ENCODE data around the gene NPC2. TPM values are rescaled to one million over a fixed set of nuclear protein-coding genes. Genes with fewer than 3 reads are reported as not detected.

Gene NPC2
- total and polyA plus RNA-seq, 2 experiments from 2014 or later = 103 to 156 TPM

GRCh38 chr14:74437496-74438053 is 55.5 kb downstream of the NPC2 start:
- in situ Hi-C loops (cut with MboI) = no loop called here
- TF ChIP-seq EZH2phosphoT487 (IDR thresholded peaks at IDR 0.05; ENCODE audit: insufficient read depth, low read depth) (no peak), EZH2 (IDR thresholded peaks at IDR 0.05; ENCODE audit: insufficient read depth, poor library complexity, severe bottlenecking) (no peak)
- no peaks in the 10 kb centered on the region for H4K20me1 ChIP-seq (ENCODE audit: insufficient read depth)
- no peak overlapping the region for H3K9ac ChIP-seq
- H3K9me3 ChIP-seq (ENCODE audit: low read depth) = no peaks in the 10 kb centered on the region
- H3K4me3 ChIP-seq = no peak overlapping the region
- DNase-seq = peak; percentile 30
- no peak overlapping the region for H2AFZ ChIP-seq
- H3K4me2 ChIP-seq (ENCODE audit: unreplicated experiment) = no peak overlapping the region
- no peaks in the 10 kb centered on the region for H3K4me1 ChIP-seq (ENCODE audit: insufficient read depth)
- no peaks in the 10 kb centered on the region for H3K79me2 ChIP-seq (ENCODE audit: insufficient read depth)
- no peaks in the 10 kb centered on the region for H3K36me3 ChIP-seq (ENCODE audit: low read depth)
- H3K27ac ChIP-seq = no peak overlapping the region
- peaks cover 48% of the 10 kb centered on the region for H3K27me3 ChIP-seq (replicated peaks; ENCODE audit: insufficient read depth)
- 31% methylated on average over 3 of the region's 3 CpGs for WGBS, 2 experiments (ENCODE audit: low coverage in 1 of 2, low lambda C conversion rate in 2 of 2, missing lambda C conversion rate in 2 of 2)
- no peaks in the 10 kb centered on the region for H3K9me2 ChIP-seq (ENCODE audit: insufficient read depth)
- H3F3A ChIP-seq (ENCODE audit: insufficient read depth) = no peaks in the 10 kb centered on the region

- Histone ChIP-seq H2AFZ (no peak overlapping the region), H3K9ac (no peak overlapping the region), H3K27ac (no peak overlapping the region), H3K9me2 (ENCODE audit: insufficient read depth) (no peaks in the 10 kb centered on the region), H3K4me3 (no peak overlapping the region), H3K27me3 (replicated peaks; ENCODE audit: insufficient read depth) (peaks cover 40% of the 10 kb centered on the region), H3K79me2 (ENCODE audit: insufficient read depth) (no peaks in the 10 kb centered on the region), H3K36me3 (ENCODE audit: low read depth) (no peaks in the 10 kb centered on the region), H3K9me3 (ENCODE audit: low read depth) (no peaks in the 10 kb centered on the region), H3K4me1 (ENCODE audit: insufficient read depth) (no peaks in the 10 kb centered on the region), H3K4me2 (ENCODE audit: unreplicated experiment) (no peak overlapping the region), H3F3A (ENCODE audit: insufficient read depth) (no peaks in the 10 kb centered on the region), H4K20me1 (ENCODE audit: insufficient read depth) (no peaks in the 10 kb centered on the region)
- WGBS, 2 experiments (ENCODE audit: low coverage in 1 of 2, low lambda C conversion rate in 2 of 2, missing lambda C conversion rate in 2 of 2) = 9 to 11% methylated on average over 2 of the region's 2 CpGs
- in situ Hi-C loops (cut with MboI) = no loop called here
- no peak for TF ChIP-seq EZH2 (IDR thresholded peaks at IDR 0.05; ENCODE audit: insufficient read depth, poor library complexity, severe bottlenecking)
- no peak for TF ChIP-seq EZH2phosphoT487 (IDR thresholded peaks at IDR 0.05; ENCODE audit: insufficient read depth, low read depth)
- no peak for DNase-seq
Measured at GRCh38 chr14:74434294-74434693, 58.8 kb downstream of the NPC2 start.

GRCh38 chr14:74429991-74430390 is 63.1 kb downstream of the NPC2 start:
- WGBS, 2 experiments (ENCODE audit: low coverage in 1 of 2, low lambda C conversion rate in 2 of 2, missing lambda C conversion rate in 2 of 2) = 65 to 67% methylated on average over 7 of the region's 7 CpGs
- H3F3A ChIP-seq (ENCODE audit: insufficient read depth) = no peaks in the 10 kb centered on the region
- in situ Hi-C loops (cut with MboI) = no loop called here
- no peak overlapping the region for H2AFZ ChIP-seq
- TF ChIP-seq EZH2 (IDR thresholded peaks at IDR 0.05; ENCODE audit: insufficient read depth, poor library complexity, severe bottlenecking) = no peak
- TF ChIP-seq EZH2phosphoT487 (IDR thresholded peaks at IDR 0.05; ENCODE audit: insufficient read depth, low read depth) = no peak
- no peaks in the 10 kb centered on the region for H3K9me2 ChIP-seq (ENCODE audit: insufficient read depth)
- H4K20me1 ChIP-seq (ENCODE audit: insufficient read depth) = no peaks in the 10 kb centered on the region
- H3K4me1 ChIP-seq (ENCODE audit: insufficient read depth) = no peaks in the 10 kb centered on the region
- no peak overlapping the region for H3K4me2 ChIP-seq (ENCODE audit: unreplicated experiment)
- no peaks in the 10 kb centered on the region for H3K79me2 ChIP-seq (ENCODE audit: insufficient read depth)
- H3K27ac ChIP-seq = no peak overlapping the region
- no peaks in the 10 kb centered on the region for H3K36me3 ChIP-seq (ENCODE audit: low read depth)
- no peak overlapping the region for H3K9ac ChIP-seq
- no peaks in the 10 kb centered on the region for H3K9me3 ChIP-seq (ENCODE audit: low read depth)
- peaks cover 34% of the 10 kb centered on the region for H3K27me3 ChIP-seq (replicated peaks; ENCODE audit: insufficient read depth)
- no peak overlapping the region for H3K4me3 ChIP-seq
- DNase-seq = no peak

Other genes with a start within 250 kb of the NPC2 start
- gene ABCD4, start 190.4 kb downstream of the NPC2 start, total RNA-seq (2014; rRNA removed; shearing (Covaris generic)) = 22.3 and 24.1 TPM in 2 replicates
- 26.3 and 27.7 TPM in 2 replicates for gene ABCD4, start 190.4 kb downstream of the NPC2 start, polyA plus RNA-seq (2016; fragmentation: Nextera tagmentation; extraction: Ambion mirVana)
- not detected in 2 replicates for gene VRTN, start 144.8 kb downstream of the NPC2 start, total RNA-seq (2014; rRNA removed; shearing (Covaris generic))
- gene VRTN, start 144.8 kb downstream of the NPC2 start, polyA plus RNA-seq (2016; fragmentation: Nextera tagmentation; extraction: Ambion mirVana) = not detected in 2 replicates
- gene SYNDIG1L, start 67.1 kb downstream of the NPC2 start, total RNA-seq (2014; rRNA removed; shearing (Covaris generic)) = not detected in 2 replicates
- not detected in 2 replicates for gene SYNDIG1L, start 67.1 kb downstream of the NPC2 start, polyA plus RNA-seq (2016; fragmentation: Nextera tagmentation; extraction: Ambion mirVana)
- gene ISCA2, start 460 bp upstream of the NPC2 start, total RNA-seq (2014; rRNA removed; shearing (Covaris generic)) = 12.3 and 22.9 TPM in 2 replicates
- 58.7 and 60.0 TPM in 2 replicates for gene ISCA2, start 460 bp upstream of the NPC2 start, polyA plus RNA-seq (2016; fragmentation: Nextera tagmentation; extraction: Ambion mirVana)
- 441 and 456 TPM in 2 replicates for gene LTBP2, start 118.9 kb upstream of the NPC2 start, total RNA-seq (2014; rRNA removed; shearing (Covaris generic))
- gene LTBP2, start 118.9 kb upstream of the NPC2 start, polyA plus RNA-seq (2016; fragmentation: Nextera tagmentation; extraction: Ambion mirVana) = 73.5 and 73.7 TPM in 2 replicates
- 21.0 and 25.6 TPM in 2 replicates for gene AREL1, start 219.8 kb upstream of the NPC2 start, total RNA-seq (2014; rRNA removed; shearing (Covaris generic))
- gene AREL1, start 219.8 kb upstream of the NPC2 start, polyA plus RNA-seq (2016; fragmentation: Nextera tagmentation; extraction: Ambion mirVana) = 12.9 and 14.2 TPM in 2 replicates
- 28.7 and 39.2 TPM in 2 replicates for gene FCF1, start 219.8 kb upstream of the NPC2 start, total RNA-seq (2014; rRNA removed; shearing (Covaris generic))
- gene FCF1, start 219.8 kb upstream of the NPC2 start, polyA plus RNA-seq (2016; fragmentation: Nextera tagmentation; extraction: Ambion mirVana) = 24.3 and 26.0 TPM in 2 replicates